Activated CD4-positive, alpha-beta T cell treated with anti-CD3 and anti-CD28 coated beads for 24 hours (primary cell): ENCODE results near the gene ANAPC7.
"Not testable (repeated sequence)": the region's sequence is repeated elsewhere in the genome, so short reads cannot be mapped to it uniquely, and the experiment has no call there.

Source experiments
- DNase-seq, 2 donors: peaks; one replicate each; pipeline ENCODE4 v3.0.0-alpha.2; 2020; ENCODE audit warnings: low read depth in 2 of 2

Gene ANAPC7

DNA sequence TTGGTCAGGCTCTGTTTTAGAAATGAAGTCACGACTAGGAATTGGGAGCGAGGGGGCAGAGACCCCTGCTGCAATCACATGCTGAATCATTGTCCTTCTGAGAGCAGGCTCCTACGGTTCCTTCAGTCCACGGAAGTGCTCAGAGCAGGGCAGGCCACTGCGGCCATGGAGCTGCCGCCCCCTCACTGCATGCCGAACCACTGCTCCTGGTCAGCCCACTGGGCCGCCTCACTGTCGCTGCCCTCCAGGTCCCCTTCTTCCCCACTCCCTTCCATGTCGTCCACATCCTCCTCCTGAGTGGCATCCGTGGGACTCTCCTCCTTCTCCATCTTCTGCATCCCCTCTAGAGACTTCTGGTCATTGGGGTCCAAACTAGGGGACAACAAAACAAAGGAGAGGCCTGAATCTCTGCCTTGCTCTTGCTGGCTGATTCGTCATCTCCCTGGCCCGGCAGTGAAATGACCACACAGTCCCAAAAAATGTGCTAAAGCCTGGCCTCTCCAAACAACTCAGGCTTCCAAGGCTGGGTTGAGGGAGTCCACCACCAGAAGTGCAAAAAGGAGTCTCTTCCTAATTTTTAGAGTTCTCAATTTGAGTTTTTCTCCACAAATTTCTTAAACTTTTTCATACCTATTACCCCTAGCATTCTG lies 29.4 kb downstream of the ANAPC7 start:
- no peak for DNase-seq

- DNase-seq, result no peak
These were observed 30.1 kb downstream of the ANAPC7 start for GRCh38 chr12:110373425-110373824.

DNA sequence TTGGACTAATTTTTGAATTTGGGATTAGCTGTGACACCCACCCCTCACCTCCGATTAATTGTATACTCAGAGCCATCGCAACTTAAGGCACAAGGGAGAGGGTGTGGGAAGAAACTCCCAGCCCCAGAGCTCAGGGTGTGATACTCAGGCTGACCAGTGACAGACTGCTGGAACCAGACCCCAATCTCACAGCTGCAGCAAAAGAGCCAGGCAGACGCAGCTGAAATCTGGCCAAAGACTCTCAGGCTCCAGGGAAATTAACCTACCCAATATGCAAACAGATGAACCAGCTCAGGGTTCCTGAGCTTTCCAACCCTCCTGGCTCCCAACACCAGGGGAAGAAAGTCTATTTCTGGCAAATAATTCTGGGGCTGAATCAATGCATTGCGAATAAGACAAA lies 30.5 kb downstream of the ANAPC7 start:
- no peak for DNase-seq

DNA sequence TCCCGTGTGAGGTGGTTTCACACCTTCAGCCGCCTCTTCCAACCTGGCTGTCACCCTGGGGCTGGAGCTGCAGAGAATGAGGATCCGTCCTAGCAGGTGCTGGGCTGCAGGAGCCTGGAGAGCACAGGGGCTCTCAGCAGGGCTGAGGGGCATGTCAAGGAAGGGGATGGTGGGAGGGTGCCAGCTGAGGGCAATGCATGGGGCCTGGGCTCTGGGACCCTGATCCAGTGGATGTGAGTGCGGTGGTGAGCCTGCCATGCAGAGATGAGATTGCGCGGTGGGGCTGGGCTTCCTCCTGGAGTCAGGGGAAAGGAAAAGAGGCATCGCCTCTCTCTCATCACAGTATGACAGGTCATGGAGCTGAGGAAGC lies 31.5 kb downstream of the ANAPC7 start:
- no peak for DNase-seq

GRCh38 chr12:110371408-110372055 lies 32.0 kb downstream of the ANAPC7 start:
- DNase-seq, result no peak

DNA sequence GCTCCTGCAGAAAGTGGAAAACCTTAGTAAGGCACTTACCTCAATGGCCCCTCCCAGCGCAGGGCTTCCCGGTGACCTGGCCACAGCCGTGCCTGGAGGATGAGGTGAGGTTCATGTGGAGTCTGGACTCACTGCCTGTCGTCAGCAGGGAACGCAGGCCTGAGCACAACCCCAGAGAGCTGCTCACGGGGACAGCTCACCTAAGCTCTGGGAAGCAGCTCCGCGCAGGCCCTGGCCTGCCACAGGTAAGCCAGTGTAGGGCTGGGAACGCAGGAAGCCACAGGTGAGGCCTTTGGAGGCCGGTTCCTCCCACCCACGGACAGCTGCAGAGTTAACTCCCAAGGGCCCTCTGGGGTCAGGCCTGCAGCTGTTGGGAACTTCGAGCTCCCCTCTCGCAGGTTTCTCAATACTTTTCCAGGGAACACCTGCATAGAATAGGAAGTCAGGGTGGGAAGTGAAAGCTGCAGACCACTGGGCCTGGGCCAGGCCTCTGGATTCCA lies 32.7 kb downstream of the ANAPC7 start:
- DNase-seq, result no peak

GRCh38 chr12:110369992-110370391 lies 33.5 kb downstream of the ANAPC7 start:
- no peak for DNase-seq

GRCh38 chr12:110367181-110367864 lies 36.2 kb downstream of the ANAPC7 start:
- no peak for DNase-seq

DNA sequence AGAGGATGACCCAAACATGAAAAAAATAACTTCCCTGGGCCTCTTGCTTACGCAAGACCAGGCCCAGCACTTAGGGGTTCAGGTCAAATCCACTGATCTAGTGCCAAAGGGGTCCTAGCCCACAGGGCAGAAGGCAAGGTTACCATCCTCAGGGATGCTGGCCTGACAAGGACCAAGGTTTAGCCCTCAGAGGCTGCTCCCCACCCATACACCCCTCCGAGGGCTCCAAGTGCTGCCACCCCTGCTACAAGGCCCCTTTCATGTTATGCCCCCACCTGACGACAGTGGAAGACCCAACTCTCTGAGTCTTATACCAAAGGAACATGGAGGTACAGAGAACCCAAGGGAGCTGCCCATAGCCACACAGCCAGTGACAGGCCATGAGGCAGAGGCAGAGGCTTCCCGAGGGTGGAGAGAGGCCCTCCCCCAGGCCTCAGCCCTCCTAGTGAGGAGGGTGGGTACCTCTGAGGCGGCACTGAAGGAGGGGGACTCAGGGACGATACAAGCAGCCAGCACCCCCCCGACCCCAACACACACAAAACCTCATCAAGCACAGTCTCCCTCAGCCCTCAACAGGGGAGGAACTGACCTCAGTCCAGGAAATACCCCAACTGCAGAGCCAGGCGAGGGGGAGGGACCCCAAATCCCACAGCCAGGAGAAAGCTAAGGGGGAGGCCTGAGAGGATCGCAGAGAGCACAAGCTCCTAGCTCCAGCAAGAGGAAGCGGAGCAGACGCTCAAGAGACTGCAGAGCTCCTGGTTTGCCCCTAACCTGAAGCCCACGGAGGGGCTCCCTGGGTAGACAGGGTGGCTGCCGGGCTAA lies 37.0 kb downstream of the ANAPC7 start:
- DNase-seq, result no peak

DNA sequence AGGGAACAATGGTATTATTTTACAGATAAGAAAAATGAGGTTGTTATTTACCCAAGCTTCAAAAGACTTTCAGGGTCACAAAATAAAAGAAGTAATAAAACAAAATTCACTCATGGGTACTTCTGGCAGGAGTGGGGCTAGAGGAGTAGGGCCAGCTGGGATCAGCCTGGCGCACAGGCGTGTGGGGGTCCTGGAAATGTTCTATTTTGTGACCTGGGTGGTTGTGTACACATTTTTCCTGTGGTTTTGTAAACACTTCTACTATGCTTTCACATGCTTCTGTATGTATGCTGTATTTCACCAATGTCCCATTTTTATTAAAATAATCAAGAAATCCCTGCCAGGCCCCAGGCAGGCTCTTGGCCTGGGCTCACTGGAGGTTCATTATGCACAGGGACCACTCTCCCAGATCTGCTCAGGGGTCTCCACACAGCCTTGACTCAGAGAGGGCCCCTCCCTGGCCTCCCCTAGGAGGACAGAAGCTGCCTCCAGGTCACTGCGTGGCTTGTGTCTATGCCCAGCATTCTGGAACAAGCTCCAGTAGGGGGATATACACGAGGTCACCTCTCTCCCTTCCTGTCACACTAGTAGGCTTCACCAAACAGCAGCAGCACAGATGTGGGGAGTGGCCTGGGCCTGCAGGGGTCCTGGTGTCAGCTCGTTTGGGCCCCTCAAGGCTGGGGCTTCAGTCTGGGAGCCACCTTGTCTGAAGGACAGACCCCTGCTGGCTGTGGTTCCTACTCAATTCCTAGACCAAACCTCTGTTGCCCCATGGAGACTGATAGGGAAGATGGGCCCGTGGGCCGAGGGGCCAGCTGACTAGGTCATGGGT lies 37.8 kb downstream of the ANAPC7 start:
- DNase-seq, result no peak

DNA sequence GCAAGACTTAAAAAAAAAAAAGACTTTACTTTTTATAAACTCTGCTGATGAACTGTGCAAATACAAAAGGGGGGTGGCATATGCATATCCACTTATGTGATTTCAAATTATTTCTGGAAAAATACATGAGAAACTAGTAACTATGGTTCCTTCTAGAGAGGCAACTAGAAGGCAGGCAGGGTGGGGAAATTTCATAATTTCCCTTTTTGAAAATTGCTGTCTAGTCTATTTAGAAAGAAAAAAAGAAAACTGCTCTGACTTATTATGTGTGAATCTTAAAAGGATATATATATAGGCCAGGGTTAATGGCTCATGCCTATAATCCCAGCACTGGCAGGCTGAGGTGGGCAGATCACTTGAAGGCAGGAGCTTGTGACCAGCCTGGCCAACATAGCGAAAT lies 42.3 kb downstream of the ANAPC7 start:
- no peak for DNase-seq

DNA sequence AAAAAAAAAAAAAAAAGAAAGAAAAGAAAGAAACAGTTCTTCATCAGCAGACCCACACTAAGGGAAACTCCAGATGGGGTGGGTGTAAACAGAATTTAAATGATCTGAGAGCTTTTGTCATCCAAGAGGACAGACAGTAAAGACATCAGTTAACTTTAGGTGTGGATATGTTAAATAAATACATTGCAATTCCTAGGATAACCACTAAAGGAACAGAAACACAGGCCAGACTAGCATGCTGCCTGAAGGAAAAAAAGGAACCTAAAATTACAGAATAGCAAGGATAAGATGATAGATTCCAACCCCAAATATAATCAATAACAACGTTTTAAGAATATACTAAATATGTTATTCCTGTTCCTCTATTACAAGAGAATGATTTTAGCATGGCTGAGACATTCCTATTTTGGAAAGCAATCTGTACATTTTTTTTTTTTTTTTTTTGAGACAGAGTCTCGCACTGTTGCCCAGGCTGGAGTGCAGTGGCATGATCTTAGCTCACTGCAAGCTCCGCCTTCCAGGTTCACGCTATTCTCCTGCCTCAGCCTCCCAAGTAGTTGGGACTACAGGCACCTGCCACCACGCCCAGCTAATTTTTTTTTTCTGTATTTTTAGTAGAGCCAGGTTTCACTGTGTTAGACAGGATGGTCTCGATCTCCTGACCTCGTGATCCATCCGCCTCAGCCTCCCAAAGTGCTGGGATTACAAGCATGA lies 45.0 kb downstream of the ANAPC7 start:
- DNase-seq, result not testable (repeated sequence)

GRCh38 chr12:110355073-110355472 lies 48.4 kb downstream of the ANAPC7 start:
- DNase-seq, result no peak

GRCh38 chr12:110354172-110354780 lies 49.2 kb downstream of the ANAPC7 start:
- DNase-seq, result no peak

GRCh38 chr12:110353211-110353965 lies 50.1 kb downstream of the ANAPC7 start:
- no peak for DNase-seq

DNA sequence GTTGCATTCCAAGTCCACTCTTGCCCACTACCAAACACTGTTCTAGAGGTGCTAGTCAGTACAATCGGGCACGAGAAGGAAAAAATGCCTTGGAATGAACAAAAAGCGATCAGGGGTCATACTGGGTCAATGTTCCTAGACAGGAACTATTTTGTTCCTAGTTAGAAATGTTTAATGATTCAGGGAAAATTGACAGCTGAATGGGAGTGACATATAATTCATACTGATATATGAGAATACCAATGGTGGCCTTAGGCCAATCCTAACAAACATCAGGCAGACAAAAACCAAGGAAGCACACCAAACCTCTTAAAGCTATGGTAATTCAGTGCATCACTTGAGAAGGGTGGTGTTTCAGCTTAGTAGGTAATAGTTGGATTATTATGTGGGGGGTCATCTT lies 51.1 kb downstream of the ANAPC7 start:
- DNase-seq, result no peak

DNA sequence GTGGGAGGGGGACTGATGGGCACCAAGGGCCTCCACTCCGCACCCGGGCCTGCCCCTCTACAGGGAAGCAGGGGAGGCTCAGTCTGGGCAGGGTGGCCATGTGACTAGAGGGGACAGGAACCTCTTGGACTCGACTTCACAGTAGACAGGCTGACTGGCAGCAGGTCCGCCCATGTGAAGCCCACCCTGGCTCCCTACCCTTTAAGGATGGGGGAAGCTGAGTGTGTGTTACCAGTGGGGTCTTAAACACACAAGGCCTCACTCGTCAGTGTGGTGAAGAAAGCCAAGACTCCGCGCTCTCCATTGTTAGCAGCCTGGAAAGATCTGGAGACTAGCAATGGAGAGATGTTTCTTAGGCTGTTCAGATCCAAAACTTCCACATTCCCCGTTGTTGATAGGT lies 52.4 kb downstream of the ANAPC7 start:
- no peak for DNase-seq

GRCh38 chr12:110349514-110350151 lies 53.9 kb downstream of the ANAPC7 start:
- DNase-seq, result peak; percentile 19 to 26

GRCh38 chr12:110349096-110349495 lies 54.4 kb downstream of the ANAPC7 start:
- no peak for DNase-seq
